ENCODE results near the gene CCDC116. TPM values are rescaled to one million over a fixed set of nuclear protein-coding genes. Genes with fewer than 3 reads are reported as not detected.

CCDC116 gene
- total RNA-seq, 2 donors from 2014 or later = 2.0 to 2.5 TPM

- Mint-ChIP-seq H3K36me3 (no peaks in the 10 kb centered on the region), H3K27me3 (no peaks in the 10 kb centered on the region), H3K4me1 (ENCODE audit: low read depth in 2 of 2) (peaks cover 5 to 32% of the 10 kb centered on the region in 2 donors), H3K4me3 (no peak overlapping the region), H3K27ac (no peak overlapping the region), H3K9me3 (no peaks in the 10 kb centered on the region)
- DNase-seq (ENCODE audit: low spot score) (no peak), ATAC-seq (no peak)
These were observed 46.8 kb downstream of the CCDC116 start for GRCh38 chr22:21679383-21679782.

- peak overlapping the region; percentile 52 for H3K4me3 Mint-ChIP-seq
- ATAC-seq (peak; percentile 65 to 83), DNase-seq (ENCODE audit: low spot score) (no peak)
- no peaks in the 10 kb centered on the region for H3K27me3 Mint-ChIP-seq
- H3K9me3 Mint-ChIP-seq = no peaks in the 10 kb centered on the region
- peaks cover 5 to 29% of the 10 kb centered on the region in 2 donors for H3K4me1 Mint-ChIP-seq (ENCODE audit: low read depth in 2 of 2)
- H3K36me3 Mint-ChIP-seq = no peaks in the 10 kb centered on the region
- H3K27ac Mint-ChIP-seq = peak overlapping the region; percentile 57 to 83
These were observed 48.4 kb downstream of the CCDC116 start for GRCh38 chr22:21680830-21681565.

- H3K4me3 Mint-ChIP-seq = no peak overlapping the region
- no peaks in the 10 kb centered on the region for H3K9me3 Mint-ChIP-seq
- H3K27me3 Mint-ChIP-seq = no peaks in the 10 kb centered on the region
- peaks cover 5 to 29% of the 10 kb centered on the region in 2 donors for H3K4me1 Mint-ChIP-seq (ENCODE audit: low read depth in 2 of 2)
- H3K27ac Mint-ChIP-seq = peak overlapping the region in 1 of 2 donors; percentile 83
- DNase-seq (ENCODE audit: low spot score) (no peak), ATAC-seq (no peak)
- H3K36me3 Mint-ChIP-seq = no peaks in the 10 kb centered on the region
These were observed 49.2 kb downstream of the CCDC116 start for GRCh38 chr22:21681566-21682370.

GRCh38 chr22:21682385-21683175 lies 50.0 kb downstream of the CCDC116 start:
- Mint-ChIP-seq H3K36me3 (no peaks in the 10 kb centered on the region), H3K4me3 (no peak overlapping the region), H3K27ac (no peak overlapping the region), H3K4me1 (ENCODE audit: low read depth in 2 of 2) (peaks cover 5 to 26% of the 10 kb centered on the region in 2 donors), H3K27me3 (no peaks in the 10 kb centered on the region), H3K9me3 (no peaks in the 10 kb centered on the region)
- DNase-seq (ENCODE audit: low spot score) = no peak
- no peak for ATAC-seq

GRCh38 chr22:21683401-21683811 lies 50.8 kb downstream of the CCDC116 start:
- Mint-ChIP-seq H3K27ac (no peak overlapping the region), H3K9me3 (no peaks in the 10 kb centered on the region), H3K27me3 (no peaks in the 10 kb centered on the region), H3K36me3 (no peaks in the 10 kb centered on the region), H3K4me3 (no peak overlapping the region), H3K4me1 (ENCODE audit: low read depth in 2 of 2) (peaks cover 5 to 20% of the 10 kb centered on the region in 2 donors)
- DNase-seq (ENCODE audit: low spot score) (no peak), ATAC-seq (no peak)

GRCh38 chr22:21684492-21685163 lies 52.1 kb downstream of the CCDC116 start:
- H3K27ac Mint-ChIP-seq = no peak overlapping the region
- no peaks in the 10 kb centered on the region for H3K9me3 Mint-ChIP-seq
- H3K27me3 Mint-ChIP-seq = no peaks in the 10 kb centered on the region
- H3K36me3 Mint-ChIP-seq = no peaks in the 10 kb centered on the region
- no peak overlapping the region for H3K4me3 Mint-ChIP-seq
- peaks cover 15 to 24% of the 10 kb centered on the region in 2 donors for H3K4me1 Mint-ChIP-seq (ENCODE audit: low read depth in 2 of 2)
- ATAC-seq = no peak
- no peak for DNase-seq (ENCODE audit: low spot score)

- no peaks in the 10 kb centered on the region for H3K27me3 Mint-ChIP-seq
- no peak overlapping the region for H3K4me3 Mint-ChIP-seq
- no peaks in the 10 kb centered on the region for H3K9me3 Mint-ChIP-seq
- no peak overlapping the region for H3K27ac Mint-ChIP-seq
- peaks cover 18 to 28% of the 10 kb centered on the region in 2 donors for H3K4me1 Mint-ChIP-seq (ENCODE audit: low read depth in 2 of 2)
- no peaks in the 10 kb centered on the region for H3K36me3 Mint-ChIP-seq
- ATAC-seq (no peak), DNase-seq (ENCODE audit: low spot score) (no peak)
These were observed 52.6 kb downstream of the CCDC116 start for GRCh38 chr22:21685164-21685513.

GRCh38 chr22:21686193-21686608 lies 53.6 kb downstream of the CCDC116 start:
- ATAC-seq (no peak), DNase-seq (ENCODE audit: low spot score) (no peak)
- no peak overlapping the region for H3K27ac Mint-ChIP-seq
- H3K4me3 Mint-ChIP-seq = no peak overlapping the region
- H3K27me3 Mint-ChIP-seq = no peaks in the 10 kb centered on the region
- no peaks in the 10 kb centered on the region for H3K9me3 Mint-ChIP-seq
- H3K36me3 Mint-ChIP-seq = no peaks in the 10 kb centered on the region
- peaks cover 20 to 30% of the 10 kb centered on the region in 2 donors for H3K4me1 Mint-ChIP-seq (ENCODE audit: low read depth in 2 of 2)

Other genes with a start within 250 kb of the CCDC116 start
- gene RIMBP3B, start 249.0 kb upstream of the CCDC116 start, total RNA-seq = 1 to 10 TPM in 1 of 2 donors, under 1 TPM in 1; 0.14 to 1.4 TPM
- gene HIC2, start 215.4 kb upstream of the CCDC116 start, total RNA-seq = 1 to 10 TPM; 7.4 to 9.7 TPM
- gene TMEM191C, start 165.4 kb upstream of the CCDC116 start, total RNA-seq = 1 to 10 TPM; 1.4 to 3.5 TPM
- gene RIMBP3C, start 81.3 kb upstream of the CCDC116 start, total RNA-seq = 1 to 10 TPM in 1 of 2 donors, under 1 TPM in 1; 0.50 to 1.4 TPM
- gene UBE2L3, start 65.0 kb upstream of the CCDC116 start, total RNA-seq = 100 to 1,000 TPM in 1 of 2 donors, 10 to 100 TPM in 1; 86.3 to 114 TPM
- gene YDJC, start 2.7 kb upstream of the CCDC116 start, total RNA-seq = 10 to 100 TPM; 43.1 to 68.6 TPM
- gene SDF2L1, start 9.5 kb downstream of the CCDC116 start, total RNA-seq = 100 to 1,000 TPM; 102 to 127 TPM
- gene PPIL2, start 33.3 kb downstream of the CCDC116 start, total RNA-seq = 10 to 100 TPM; 50.4 to 62.9 TPM
- 10 to 100 TPM; 14.2 to 19.0 TPM for gene YPEL1, start 103.0 kb downstream of the CCDC116 start, total RNA-seq
- 100 to 1,000 TPM; 168 to 176 TPM for gene MAPK1, start 234.9 kb downstream of the CCDC116 start, total RNA-seq

Data from natural killer cell treated with Interleukin-12 subunit alpha and Interleukin-12 subunit beta and Interleukin-15 and Interleukin-18, amount 100 ng/mL, for 72 hours (primary cell).